Ovary (tissue), 9 donors: ENCODE measurements around the gene MIER2. TPM values are rescaled to one million over a fixed set of nuclear protein-coding genes. Genes with fewer than 3 reads are reported as not detected.
"Not testable (repeated sequence)": the region's sequence is repeated elsewhere in the genome, so short reads cannot be mapped to it uniquely, and the experiment has no call there.

ENCODE experiments used
- DNase-seq, 5 donors: peaks; one replicate each; pipeline ENCODE4 v3.0.0-alpha.2; 2019 to 2020
- H3K27ac ChIP-seq, 2 donors: fragments of 200-600 bp; one replicate each; pipeline versions ENCODE4 v1.5.1 to v1.8.0; 2019 to 2022
- H3K27me3 ChIP-seq: fragments of 200-600 bp; one replicate; pipeline ENCODE4 v1.8.0; 2022
- H3K36me3 ChIP-seq: fragments of 200-600 bp; sonication (generic); one replicate; pipeline ENCODE4 v1.5.1; 2019
- H3K4me1 ChIP-seq: one replicate; pipeline ENCODE4 v1.8.1; 2013; ENCODE audit warnings: mild to moderate bottlenecking, moderate library complexity; ENCODE audit not compliant: insufficient read depth
- H3K4me3 ChIP-seq: fragments of 200-600 bp; sonication (generic); one replicate; pipeline ENCODE4 v1.5.1; 2017
- H3K9me3 ChIP-seq, 2 donors: fragments of 200-600 bp in 1 of 2; sonication (generic) in 1 of 2; one replicate each; pipeline versions ENCODE4 v1.5.1 to v1.8.1; 2013 to 2019; ENCODE audit warnings: mild to moderate bottlenecking in 1 of 2, moderate library complexity in 1 of 2
- CTCF ChIP-seq, 3 donors: fragments of 450-650 bp in 2 of 3; fragments of 200-600 bp in 1 of 3; IDR thresholded peaks; one replicate each; pipeline versions ENCODE4 v1.5.1 to v1.8.0; 2016 to 2022; ENCODE audit warnings: antibody characterized with exemption in 3 of 3, mild to moderate bottlenecking in 1 of 3
- EP300 ChIP-seq: sonication (generic); formaldehyde crosslinking; IDR thresholded peaks from one replicate; pipeline ENCODE4 v1.6.1; 2017; ENCODE audit warnings: antibody characterized with exemption
- POLR2A ChIP-seq: fragments of 450-650 bp; IDR thresholded peaks from one replicate; pipeline ENCODE4 v1.6.1; 2017; ENCODE audit warnings: antibody characterized with exemption, mild to moderate bottlenecking, moderate library complexity
- WGBS, 3 donors: extraction: QIAGEN DNeasy Blood & Tissue Kit in 1 of 3; methylation state at CpG; one replicate each; pipeline versions ENCODE4 v1.1.5 to v1.1.7; 2013 to 2017; 5-methylcytosine and 5-hydroxymethylcytosine counted together
- intact Hi-C, 4 donors: fragments of 100-400 bp; cut with DNase I; formaldehyde crosslinking; loops; one replicate each; pipeline versions ENCODE4 v1.11.0 to v1.15.1; 2022 to 2023
- polyA plus RNA-seq, 2 donors: library from polyadenylated mRNA; stranded (reverse); fragments of 200-250 nt in 1 of 2; fragments of 350-450 nt in 1 of 2; fragmentation: Illumina TruSeq in 1 of 2; extraction: RNeasy Lipid Tissue Mini Kit (QIAGEN cat#74804) in 1 of 2; gene quantifications; one replicate each; pipeline ENCODE4 v1.2.3, GENCODE V29; 2013 to 2014
- total RNA-seq, 7 donors: library from RNA; depleted of rRNA in 2 of 7; stranded (reverse); fragments of >200 nt in 2 of 7; fragmentation: NEBNext Ultra II Directional in 3 of 7; extraction: Animal tissue kit (Norgen Biotek cat#: 25700) in 3 of 7; gene quantifications; one replicate each; pipeline versions ENCODE4 v1.1.0 to v1.2.4, GENCODE V29; 2016 to 2023
- donor health status: DM: no; HTN: no; CAD: no; lungs with moderate emphysema.
- donor health status: DM: no; HTN: no; CAD: no.
- donor health status: Bipolar disorder and iron deficiency.
- donor health status: DM: yes; HTN: yes; CAD: no.
- donor health status: DM: no; HTN: no; CAD: no.
- donor health status: DM: yes; HTN: yes; CAD: no.

The MIER2 gene
- total and polyA plus RNA-seq, 9 donors: 9.8 to 29.6 (median 21.7) TPM

GRCh38 chr19:383922-384798, 39.6 kb upstream of the MIER2 start:
- intact Hi-C loops: no loop called here
- Histone ChIP-seq H3K4me1 (no peaks in the 10 kb centered on the region), H3K27me3 (no peaks in the 10 kb centered on the region), H3K27ac (no peak overlapping the region), H3K36me3 (no peaks in the 10 kb centered on the region), H3K4me3 (no peak overlapping the region), H3K9me3 (no peaks in the 10 kb centered on the region)
- DNase-seq: no peak
- 36 to 41% (median 37%) methylated on average over 44 of the region's 44 CpGs for WGBS, 3 donors
- TF ChIP-seq CTCF (IDR thresholded peaks at IDR 0.05): no peak
- no peak for TF ChIP-seq POLR2A
- TF ChIP-seq EP300: no peak

- intact Hi-C loops: no loop called here
- no peaks in the 10 kb centered on the region for H3K36me3 ChIP-seq
- DNase-seq: no peak
- 72 to 81% (median 78%) methylated on average over 19 of the region's 19 CpGs for WGBS, 3 donors
- TF ChIP-seq CTCF (IDR thresholded peaks at IDR 0.05): no peak
- TF ChIP-seq POLR2A: no peak
- TF ChIP-seq EP300: no peak
- no peaks in the 10 kb centered on the region for H3K9me3 ChIP-seq
- no peak overlapping the region for H3K4me3 ChIP-seq
- no peaks in the 10 kb centered on the region for H3K4me1 ChIP-seq
- H3K27me3 ChIP-seq: no peaks in the 10 kb centered on the region
- H3K27ac ChIP-seq: no peak overlapping the region
These were observed 38.4 kb upstream of the MIER2 start for GRCh38 chr19:383040-383439.

GRCh38 chr19:382578-382977, 38.0 kb upstream of the MIER2 start:
- H3K27ac ChIP-seq, intact Hi-C loops, H3K27me3 ChIP-seq, H3K4me1 ChIP-seq, H3K9me3 ChIP-seq, H3K4me3 ChIP-seq, H3K36me3 ChIP-seq, DNase-seq: not testable (repeated sequence)
- WGBS, 3 donors: 49 to 62% (median 60%) methylated on average over 7 to 9 of the region's 9 CpGs

- 66 to 77% (median 76%) methylated on average over 11 of the region's 11 CpGs for WGBS, 3 donors
- H3K9me3 ChIP-seq, intact Hi-C loops, H3K36me3 ChIP-seq, H3K4me3 ChIP-seq, H3K4me1 ChIP-seq, H3K27ac ChIP-seq, DNase-seq, H3K27me3 ChIP-seq: not testable (repeated sequence)
These were observed 37.3 kb upstream of the MIER2 start for GRCh38 chr19:381901-382300.

- H3K27ac ChIP-seq, H3K4me3 ChIP-seq, H3K9me3 ChIP-seq, H3K27me3 ChIP-seq, H3K4me1 ChIP-seq, DNase-seq, intact Hi-C loops, H3K36me3 ChIP-seq: not testable (repeated sequence)
- WGBS, 3 donors: 61 to 66% (median 64%) methylated on average over 13 to 16 of the region's 17 CpGs
These were observed 36.1 kb upstream of the MIER2 start for GRCh38 chr19:380618-381219.

- 87 to 92% (median 91%) methylated on average over 16 of the region's 16 CpGs for WGBS, 3 donors
- Histone ChIP-seq H3K27ac (no peak overlapping the region), H3K9me3 (no peaks in the 10 kb centered on the region), H3K4me3 (no peak overlapping the region), H3K4me1 (no peaks in the 10 kb centered on the region), H3K27me3 (no peaks in the 10 kb centered on the region), H3K36me3 (no peaks in the 10 kb centered on the region)
- no peak for TF ChIP-seq CTCF (IDR thresholded peaks at IDR 0.05)
- no peak for TF ChIP-seq POLR2A
- no peak for TF ChIP-seq EP300
- no peak for DNase-seq
- intact Hi-C loops: loop anchor here in 1 of 4 donors (10.0 kb wide), 1 partner anchor 65 kb away; no protein-coding TSS in a partner anchor
These were observed 35.2 kb upstream of the MIER2 start for GRCh38 chr19:379796-380195.
